HL-60 (cell line): ENCODE measurements around the gene MSH2.

Experiments used
- DNase-seq, 2 experiments: peaks; one replicate each; pipeline ENCODE4 v3.0.0-alpha.2; 2010 to 2020; ENCODE audit warnings: low read depth in 1 of 2, low spot score in 1 of 2
- H3K27ac ChIP-seq: fragments of 250-450 bp; sonication (Bioruptor Pico); replicated peaks from 2 replicates; pipeline ENCODE4 v1.5.1; 2020; ENCODE audit warnings: mild to moderate bottlenecking, moderate library complexity
- H3K27me3 ChIP-seq: fragments of 250-450 bp; sonication (Bioruptor Pico); 2 replicates; pipeline ENCODE4 v1.5.1; 2021; ENCODE audit warnings: mild to moderate bottlenecking, moderate library complexity; ENCODE audit not compliant: insufficient read depth, poor library complexity, severe bottlenecking
- H3K4me3 ChIP-seq: replicated peaks from 2 replicates; pipeline ENCODE4 v1.5.1; 2011; ENCODE audit warnings: mild to moderate bottlenecking, control low read depth, low read length; ENCODE audit not compliant: insufficient read depth
- GABPA ChIP-seq: IDR thresholded peaks from 2 replicates; pipeline ENCODE4 v1.6.1; 2012; ENCODE audit warnings: low read depth
- POLR2AphosphoS5 ChIP-seq: IDR thresholded peaks from 2 replicates; pipeline ENCODE4 v1.6.1; 2012; ENCODE audit warnings: low read depth
- SPI1 ChIP-seq: IDR thresholded peaks from 2 replicates; pipeline ENCODE4 v1.6.1; 2012; ENCODE audit warnings: low read depth, mild to moderate bottlenecking, borderline replicate concordance
- TF ChIP-seq, protein P1 (sequence below): IDR thresholded peaks from one replicate; pipeline ENCODE4 v1.5.1; 2011; ENCODE audit warnings: low read length, control low read depth, inconsistent platforms; ENCODE audit not compliant: insufficient read depth
- TF ChIP-seq, protein P2 (sequence below): IDR thresholded peaks from 2 replicates; pipeline ENCODE4 v1.6.1; 2012; ENCODE audit warnings: low read depth; ENCODE audit not compliant: insufficient replicate concordance

The MSH2 gene

DNA sequence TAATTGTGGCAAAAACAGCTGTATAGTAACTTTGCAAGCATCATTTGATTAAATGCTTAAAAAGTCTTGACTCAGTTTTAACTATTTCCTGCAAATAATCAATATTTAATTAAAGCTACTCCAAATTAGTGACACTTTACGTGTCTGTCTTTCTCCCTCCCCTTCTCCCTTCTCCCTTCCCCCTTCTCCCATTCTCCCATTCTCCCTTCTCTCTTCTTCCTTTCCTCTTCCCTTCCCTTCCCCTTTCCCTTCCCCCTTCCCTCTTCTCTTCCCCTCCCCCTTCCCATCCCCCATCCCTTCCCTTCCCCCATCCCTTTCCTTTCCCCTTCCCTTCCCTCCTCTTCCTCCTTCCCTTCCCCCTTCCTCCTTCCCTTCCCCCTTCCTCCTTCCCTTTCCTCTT lies 76.9 kb downstream of the MSH2 start:
- H3K27me3 ChIP-seq, result no peaks in the 10 kb centered on the region
- DNase-seq, result no peak
- H3K4me3 ChIP-seq, result no peak overlapping the region
- H3K27ac ChIP-seq, result no peak overlapping the region
- TF ChIP-seq SPI1 (no peak), POLR2AphosphoS5 (no peak), GABPA (no peak)
- TF ChIP-seq, protein P1, sequence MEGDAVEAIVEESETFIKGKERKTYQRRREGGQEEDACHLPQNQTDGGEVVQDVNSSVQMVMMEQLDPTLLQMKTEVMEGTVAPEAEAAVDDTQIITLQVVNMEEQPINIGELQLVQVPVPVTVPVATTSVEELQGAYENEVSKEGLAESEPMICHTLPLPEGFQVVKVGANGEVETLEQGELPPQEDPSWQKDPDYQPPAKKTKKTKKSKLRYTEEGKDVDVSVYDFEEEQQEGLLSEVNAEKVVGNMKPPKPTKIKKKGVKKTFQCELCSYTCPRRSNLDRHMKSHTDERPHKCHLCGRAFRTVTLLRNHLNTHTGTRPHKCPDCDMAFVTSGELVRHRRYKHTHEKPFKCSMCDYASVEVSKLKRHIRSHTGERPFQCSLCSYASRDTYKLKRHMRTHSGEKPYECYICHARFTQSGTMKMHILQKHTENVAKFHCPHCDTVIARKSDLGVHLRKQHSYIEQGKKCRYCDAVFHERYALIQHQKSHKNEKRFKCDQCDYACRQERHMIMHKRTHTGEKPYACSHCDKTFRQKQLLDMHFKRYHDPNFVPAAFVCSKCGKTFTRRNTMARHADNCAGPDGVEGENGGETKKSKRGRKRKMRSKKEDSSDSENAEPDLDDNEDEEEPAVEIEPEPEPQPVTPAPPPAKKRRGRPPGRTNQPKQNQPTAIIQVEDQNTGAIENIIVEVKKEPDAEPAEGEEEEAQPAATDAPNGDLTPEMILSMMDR, result no peak
- TF ChIP-seq, protein P2, sequence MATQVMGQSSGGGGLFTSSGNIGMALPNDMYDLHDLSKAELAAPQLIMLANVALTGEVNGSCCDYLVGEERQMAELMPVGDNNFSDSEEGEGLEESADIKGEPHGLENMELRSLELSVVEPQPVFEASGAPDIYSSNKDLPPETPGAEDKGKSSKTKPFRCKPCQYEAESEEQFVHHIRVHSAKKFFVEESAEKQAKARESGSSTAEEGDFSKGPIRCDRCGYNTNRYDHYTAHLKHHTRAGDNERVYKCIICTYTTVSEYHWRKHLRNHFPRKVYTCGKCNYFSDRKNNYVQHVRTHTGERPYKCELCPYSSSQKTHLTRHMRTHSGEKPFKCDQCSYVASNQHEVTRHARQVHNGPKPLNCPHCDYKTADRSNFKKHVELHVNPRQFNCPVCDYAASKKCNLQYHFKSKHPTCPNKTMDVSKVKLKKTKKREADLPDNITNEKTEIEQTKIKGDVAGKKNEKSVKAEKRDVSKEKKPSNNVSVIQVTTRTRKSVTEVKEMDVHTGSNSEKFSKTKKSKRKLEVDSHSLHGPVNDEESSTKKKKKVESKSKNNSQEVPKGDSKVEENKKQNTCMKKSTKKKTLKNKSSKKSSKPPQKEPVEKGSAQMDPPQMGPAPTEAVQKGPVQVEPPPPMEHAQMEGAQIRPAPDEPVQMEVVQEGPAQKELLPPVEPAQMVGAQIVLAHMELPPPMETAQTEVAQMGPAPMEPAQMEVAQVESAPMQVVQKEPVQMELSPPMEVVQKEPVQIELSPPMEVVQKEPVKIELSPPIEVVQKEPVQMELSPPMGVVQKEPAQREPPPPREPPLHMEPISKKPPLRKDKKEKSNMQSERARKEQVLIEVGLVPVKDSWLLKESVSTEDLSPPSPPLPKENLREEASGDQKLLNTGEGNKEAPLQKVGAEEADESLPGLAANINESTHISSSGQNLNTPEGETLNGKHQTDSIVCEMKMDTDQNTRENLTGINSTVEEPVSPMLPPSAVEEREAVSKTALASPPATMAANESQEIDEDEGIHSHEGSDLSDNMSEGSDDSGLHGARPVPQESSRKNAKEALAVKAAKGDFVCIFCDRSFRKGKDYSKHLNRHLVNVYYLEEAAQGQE, result no peak

DNA sequence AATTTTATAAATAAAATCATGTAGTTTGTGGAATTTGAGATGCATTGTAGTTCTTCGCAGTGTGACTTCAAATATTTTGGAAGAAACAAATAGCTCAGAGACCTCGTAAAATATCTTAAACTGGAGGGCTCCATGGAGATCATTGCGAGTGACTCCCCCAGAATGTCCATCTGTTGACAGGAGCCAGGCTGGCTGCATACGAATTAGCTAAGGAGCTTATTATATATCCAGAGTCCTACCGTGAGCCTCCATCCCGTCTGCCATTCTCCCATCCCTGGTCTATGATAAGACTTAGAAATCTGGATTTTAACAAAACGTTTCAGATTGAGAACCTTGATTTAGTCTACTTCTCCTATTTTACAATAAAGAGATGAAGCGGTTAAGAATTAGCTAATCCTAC lies 80.2 kb downstream of the MSH2 start:
- no peak for DNase-seq

DNA sequence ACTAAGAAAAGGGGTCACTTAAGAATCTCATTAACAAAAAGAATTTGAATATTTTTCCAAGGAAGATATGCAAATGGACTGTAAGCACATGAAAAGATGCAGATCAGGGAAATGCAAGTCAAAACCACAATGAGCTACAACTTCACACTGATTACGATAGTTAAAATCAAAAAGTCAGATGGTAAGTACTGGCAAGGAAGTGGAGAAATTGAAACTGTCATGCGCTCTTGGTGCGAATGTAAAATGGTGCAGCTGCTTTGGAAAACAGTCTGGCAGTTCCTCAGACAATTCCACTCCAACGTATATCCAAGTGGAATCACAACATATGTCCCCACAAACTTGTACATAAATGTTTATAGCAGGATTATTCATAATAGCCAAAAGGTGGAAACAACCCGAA lies 81.4 kb downstream of the MSH2 start:
- no peak for DNase-seq
- Histone ChIP-seq H3K27me3 (no peaks in the 10 kb centered on the region), H3K4me3 (no peak overlapping the region), H3K27ac (no peak overlapping the region)
- TF ChIP-seq SPI1 (no peak), GABPA (no peak), POLR2AphosphoS5 (no peak)
- TF ChIP-seq, protein P1, result no peak
- TF ChIP-seq, protein P2, result no peak

More for the DNA sequence above, 80.2 kb downstream of the MSH2 start:
- Histone ChIP-seq H3K27me3 (no peaks in the 10 kb centered on the region), H3K4me3 (no peak overlapping the region), H3K27ac (no peak overlapping the region)
- TF ChIP-seq, protein P2, result no peak
- TF ChIP-seq POLR2AphosphoS5, result no peak
- TF ChIP-seq GABPA, result no peak
- TF ChIP-seq, protein P1, result no peak
- no peak for TF ChIP-seq SPI1
